GM18520 (cell line): ENCODE results near the gene RTN4IP1.

Experiments used
- ATAC-seq: cut with Tn5 transposase; IDR thresholded peaks from one replicate; pipeline ENCODE4 v1.9.1; 2021; ENCODE audit not compliant: unreplicated experiment

Gene RTN4IP1

GRCh38 chr6:106525107-106525881, 104.0 kb downstream of the RTN4IP1 start:
- ATAC-seq, result no peak

GRCh38 chr6:106522562-106523250, 106.6 kb downstream of the RTN4IP1 start:
- no peak for ATAC-seq
